ENCODE measurements around the gene LGI2.
"Not testable (repeated sequence)": the region's sequence is repeated elsewhere in the genome, so short reads cannot be mapped to it uniquely, and the experiment has no call there.

Gene LGI2, protein sequence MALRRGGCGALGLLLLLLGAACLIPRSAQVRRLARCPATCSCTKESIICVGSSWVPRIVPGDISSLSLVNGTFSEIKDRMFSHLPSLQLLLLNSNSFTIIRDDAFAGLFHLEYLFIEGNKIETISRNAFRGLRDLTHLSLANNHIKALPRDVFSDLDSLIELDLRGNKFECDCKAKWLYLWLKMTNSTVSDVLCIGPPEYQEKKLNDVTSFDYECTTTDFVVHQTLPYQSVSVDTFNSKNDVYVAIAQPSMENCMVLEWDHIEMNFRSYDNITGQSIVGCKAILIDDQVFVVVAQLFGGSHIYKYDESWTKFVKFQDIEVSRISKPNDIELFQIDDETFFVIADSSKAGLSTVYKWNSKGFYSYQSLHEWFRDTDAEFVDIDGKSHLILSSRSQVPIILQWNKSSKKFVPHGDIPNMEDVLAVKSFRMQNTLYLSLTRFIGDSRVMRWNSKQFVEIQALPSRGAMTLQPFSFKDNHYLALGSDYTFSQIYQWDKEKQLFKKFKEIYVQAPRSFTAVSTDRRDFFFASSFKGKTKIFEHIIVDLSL

DNA sequence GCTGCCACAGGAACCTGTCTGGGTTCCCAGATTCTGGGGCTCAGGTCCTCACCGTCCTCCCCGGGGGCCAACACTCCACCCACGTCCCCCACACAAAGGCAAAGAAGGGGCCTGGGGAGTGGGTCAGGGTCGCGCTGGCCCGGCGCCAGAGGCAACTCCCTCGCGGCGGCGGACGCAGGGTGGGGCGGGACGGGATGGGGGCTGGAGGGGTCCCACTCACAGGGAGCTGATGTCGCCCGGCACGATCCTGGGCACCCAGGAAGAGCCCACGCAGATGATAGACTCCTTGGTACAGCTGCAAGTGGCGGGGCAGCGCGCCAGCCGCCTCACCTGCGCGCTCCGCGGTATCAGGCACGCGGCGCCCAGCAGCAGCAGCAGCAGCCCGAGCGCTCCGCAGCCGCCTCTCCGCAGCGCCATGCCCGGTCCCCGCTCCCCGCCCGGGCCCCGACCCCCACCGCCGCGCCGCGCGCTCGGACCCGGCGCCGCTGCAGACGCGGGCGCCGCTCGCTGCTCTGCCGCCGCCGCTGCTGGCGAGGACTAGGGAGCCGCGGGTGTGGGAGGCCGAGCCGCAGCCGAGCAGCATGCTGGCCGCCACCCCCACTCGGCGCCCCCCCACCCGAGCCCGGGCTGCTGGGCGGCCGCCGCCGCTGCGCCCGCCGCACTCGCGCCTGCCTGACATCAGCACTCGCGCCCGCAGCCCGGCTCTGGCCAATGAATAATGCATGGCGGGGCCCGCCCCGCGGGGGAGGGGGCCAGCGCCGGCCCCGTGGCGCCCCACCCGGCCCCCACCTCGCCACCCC, at the start of gene LGI2:
Gene LGI2 (minus strand): TSS at position 670 of the 800 bp plus-strand sequence. CDS start 253 bp downstream, at position 417.
- DNase-seq, result no peak

GRCh38 chr4:25078523-25078922, 47.8 kb upstream of the LGI2 start:
- no peak for DNase-seq

- DNase-seq, result no peak
These were observed 46.1 kb upstream of the LGI2 start for GRCh38 chr4:25076625-25077398.

DNA sequence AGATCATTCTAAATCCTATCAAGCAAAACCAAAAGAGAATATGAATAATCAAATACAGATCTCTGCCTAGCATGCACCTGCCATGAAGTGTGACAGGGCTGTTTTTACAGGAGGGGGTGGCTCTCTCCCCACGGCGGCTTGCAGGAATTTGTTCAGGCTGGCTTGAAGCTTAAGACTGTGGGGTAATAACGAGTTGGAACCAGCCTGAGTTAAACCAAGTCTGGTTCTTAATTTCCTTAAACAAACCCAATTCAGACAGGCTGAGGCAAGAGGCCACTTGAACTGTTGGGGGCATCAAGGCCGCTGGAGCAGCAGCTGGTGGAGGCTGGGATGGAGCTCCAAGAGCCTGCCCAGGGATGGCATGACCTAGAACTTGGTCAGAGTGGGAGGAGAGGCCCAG, 45.1 kb upstream of the LGI2 start:
- no peak for DNase-seq

- DNase-seq, result no peak
These were observed 44.4 kb upstream of the LGI2 start for GRCh38 chr4:25075129-25075528.

- no peak for DNase-seq
These were observed 39.8 kb upstream of the LGI2 start for GRCh38 chr4:25070545-25070944.

GRCh38 chr4:25069014-25069413, 38.3 kb upstream of the LGI2 start:
- DNase-seq, result peak; percentile 11

- DNase-seq, result no peak
These were observed 37.6 kb upstream of the LGI2 start for GRCh38 chr4:25068386-25068785.

- no peak for DNase-seq
These were observed 35.3 kb upstream of the LGI2 start for GRCh38 chr4:25065932-25066590.

- DNase-seq, result peak; percentile 52
These were observed 34.7 kb upstream of the LGI2 start for GRCh38 chr4:25065431-25065858.

GRCh38 chr4:25064447-25064846, 33.7 kb upstream of the LGI2 start:
- DNase-seq, result not testable (repeated sequence)

- DNase-seq, result no peak
These were observed 32.4 kb upstream of the LGI2 start for GRCh38 chr4:25063116-25063515.

GRCh38 chr4:25062098-25062497, 31.4 kb upstream of the LGI2 start:
- no peak for DNase-seq

DNA sequence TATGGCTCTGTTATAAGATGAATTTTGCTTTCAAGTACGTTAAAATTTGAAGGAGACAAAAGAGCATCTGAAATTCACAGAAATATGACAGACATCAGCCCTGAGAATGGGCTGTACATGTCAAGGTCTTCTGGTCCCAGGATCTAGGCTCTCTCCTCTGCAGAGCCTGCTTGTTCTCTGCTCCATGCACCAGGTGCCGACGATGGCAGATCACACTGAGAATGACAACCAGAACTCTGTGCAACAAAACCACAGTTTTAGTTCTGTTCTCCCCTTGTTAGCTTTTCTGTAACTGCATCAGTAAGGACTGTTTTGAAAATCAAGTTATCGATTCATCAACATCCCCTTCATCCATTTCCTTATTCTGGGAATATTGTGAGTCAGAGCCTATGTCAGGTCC, 30.9 kb upstream of the LGI2 start:
- no peak for DNase-seq

- DNase-seq, result no peak
These were observed 30.2 kb upstream of the LGI2 start for GRCh38 chr4:25060963-25061340.

DNA sequence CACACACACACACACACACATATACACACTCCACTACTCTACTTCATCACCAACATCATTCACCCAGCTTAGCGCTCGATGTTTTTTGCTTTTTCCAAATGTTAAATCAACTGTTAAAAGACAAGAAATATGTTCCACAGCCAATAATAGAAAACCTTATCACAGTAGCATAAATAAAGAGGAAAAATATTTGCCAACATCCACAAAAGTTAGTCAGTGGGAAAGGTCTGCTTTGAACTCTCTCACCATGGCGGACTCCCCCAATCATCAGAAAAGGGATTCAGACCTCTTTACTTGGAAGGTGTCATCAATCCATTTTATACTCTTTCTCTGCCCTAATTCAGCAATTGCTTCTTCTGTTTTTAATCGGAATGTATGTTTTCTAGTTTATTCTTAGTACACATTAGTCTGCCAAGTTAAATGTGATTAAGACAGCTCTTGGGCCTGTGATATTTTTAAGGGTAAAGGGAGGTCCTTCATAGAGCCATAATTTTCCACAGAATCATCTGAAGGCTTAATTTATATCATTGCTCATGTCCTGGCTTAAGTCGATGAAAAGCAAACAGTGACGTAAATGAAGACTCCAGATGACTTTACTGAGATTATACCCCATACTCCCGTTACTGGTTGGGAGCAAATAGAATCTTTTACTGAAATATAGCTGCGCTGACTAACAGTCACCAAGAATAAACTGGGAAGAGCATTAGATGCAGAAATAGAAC, 29.7 kb upstream of the LGI2 start:
- no peak for DNase-seq

DNA sequence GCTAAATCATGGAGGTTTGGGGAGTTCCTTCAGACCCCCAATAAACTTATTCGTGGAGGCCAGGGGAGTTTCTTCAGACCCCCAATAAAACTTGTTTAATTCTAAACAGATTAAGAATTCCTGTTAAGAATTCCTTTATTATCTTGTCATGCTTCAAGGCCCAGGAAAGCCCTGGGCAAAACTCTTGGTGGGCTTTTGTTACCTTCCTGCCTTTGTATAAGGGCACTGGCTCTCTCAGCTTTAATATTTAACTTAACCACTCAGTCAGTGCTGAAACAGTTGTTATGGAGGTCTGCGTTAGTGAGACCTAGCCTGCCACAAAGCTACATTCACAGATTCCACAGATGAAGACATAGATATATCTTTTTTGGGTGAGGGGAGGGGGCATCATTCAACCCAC, 29.0 kb upstream of the LGI2 start:
- no peak for DNase-seq

GRCh38 chr4:25058796-25059195, 28.1 kb upstream of the LGI2 start:
- DNase-seq, result no peak

- DNase-seq, result no peak
These were observed 26.6 kb upstream of the LGI2 start for GRCh38 chr4:25057299-25057698.

DNA sequence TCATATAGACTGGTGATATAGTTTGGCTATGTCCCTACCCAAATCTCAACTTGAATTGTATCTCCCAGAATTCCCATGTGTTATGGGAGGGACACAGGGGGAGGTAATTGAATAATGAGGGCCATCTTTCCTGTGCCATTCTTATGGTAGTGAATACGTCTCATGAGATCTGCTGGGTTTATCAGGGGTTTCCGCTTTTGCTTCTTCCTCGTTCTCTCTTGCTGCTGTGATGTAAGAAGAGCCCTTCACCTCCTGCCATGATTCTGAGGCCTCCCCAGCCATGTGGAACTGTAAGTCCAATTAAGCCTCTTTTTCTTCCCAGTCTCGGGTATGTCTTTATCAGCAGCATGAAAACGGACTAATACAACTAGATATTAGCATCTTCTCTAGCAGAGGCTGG, 21.3 kb upstream of the LGI2 start:
- DNase-seq, result not testable (repeated sequence)

- DNase-seq, result no peak
These were observed 20.8 kb upstream of the LGI2 start for GRCh38 chr4:25051534-25051933.
